Measurements from ENCODE around the gene MTMR10. TPM values are rescaled to one million over a fixed set of nuclear protein-coding genes. Genes with fewer than 3 reads are reported as not detected.

Gene MTMR10
- total RNA-seq, 1 experiment from 2014 or later, result 23.2 TPM

DNA sequence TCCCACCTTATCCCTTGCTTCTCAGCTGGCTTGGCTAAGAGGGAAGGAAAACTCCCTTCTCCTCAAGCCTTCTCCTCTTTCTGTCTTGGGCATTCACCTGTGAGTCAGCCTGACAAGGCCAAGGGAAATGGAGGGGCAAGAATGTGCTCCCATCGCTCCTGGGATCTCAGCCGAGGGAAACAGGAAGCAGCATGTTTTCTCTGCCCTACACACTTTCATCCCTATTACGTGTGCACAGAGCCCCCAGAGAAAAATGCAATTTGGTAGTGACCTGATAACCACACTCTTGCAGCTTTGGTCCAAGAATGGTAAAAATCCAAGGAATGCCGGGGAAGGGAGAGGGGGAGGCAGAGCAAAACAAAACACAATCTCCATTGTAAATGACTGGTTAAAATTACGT lies 32.9 kb upstream of the MTMR10 start:
- H3K4me1 Mint-ChIP-seq, result peaks cover 30 to 31% of the 10 kb centered on the region in 2 experiments
- H3K27me3 Mint-ChIP-seq (ENCODE audit: low read depth), result no peaks in the 10 kb centered on the region; the same call in 1 of the 2 replicates
- Histone ChIP-seq H3K56ac (ENCODE audit: insufficient read length, low read depth, low read length) (no peak overlapping the region), H3K9ac (ENCODE audit: extremely low read depth, insufficient read length, low read length) (no peak overlapping the region), H2BK20ac (ENCODE audit: low read depth, low read length, poor library complexity, severe bottlenecking) (no peak overlapping the region), H2BK120ac (ENCODE audit: low read depth, low read length, poor library complexity, severe bottlenecking) (no peak overlapping the region), H4K91ac (ENCODE audit: insufficient read length, low read depth, low read length) (no peak overlapping the region), H3K14ac (ENCODE audit: insufficient read depth, low read length) (no peak overlapping the region), H2BK15ac (ENCODE audit: low read depth, low read length) (no peak overlapping the region), H3K9me3 (ENCODE audit: control insufficient read depth, low read depth, low read length) (no peaks in the 10 kb centered on the region), H3K18ac (ENCODE audit: insufficient read length, low read depth, low read length) (no peak overlapping the region), H3K79me2 (ENCODE audit: insufficient read depth, low read length) (no peaks in the 10 kb centered on the region), H3T11ph (ENCODE audit: low read length) (no peak overlapping the region), H4K20me1 (ENCODE audit: control insufficient read depth, insufficient read depth, insufficient read length) (no peaks in the 10 kb centered on the region), H3K27ac (ENCODE audit: insufficient read length, low read depth, low read length) (peak overlapping the region; percentile 31), H2BK12ac (ENCODE audit: insufficient read length, low read depth, low read length) (no peak overlapping the region), H2BK5ac (ENCODE audit: insufficient read length, low read length) (no peak overlapping the region), H3K27me3 (ENCODE audit: insufficient read depth, low read length) (no peaks in the 10 kb centered on the region), H4K5ac (ENCODE audit: insufficient read length, low read depth, low read length) (no peak overlapping the region), H3K23ac (ENCODE audit: insufficient read length, low read depth, low read length) (no peak overlapping the region), H2AFZ (ENCODE audit: low read length) (no peak overlapping the region), H3K4me1 (ENCODE audit: insufficient read depth, low read length) (peaks cover 7% of the 10 kb centered on the region; the same call in 1 of the 2 replicates), H4K8ac (replicated peaks; ENCODE audit: insufficient read length, low read depth, low read length) (no peak overlapping the region), H3K4ac (ENCODE audit: low read depth, low read length) (no peak overlapping the region), H3K4me2 (ENCODE audit: insufficient read depth, insufficient read length, low read length) (peak overlapping the region; percentile 9), H2AK5ac (ENCODE audit: insufficient read length, low read length) (no peak overlapping the region), H3K23me2 (ENCODE audit: insufficient read length, low read depth, low read length, poor library complexity, severe bottlenecking) (no peaks in the 10 kb centered on the region), H3K79me1 (ENCODE audit: insufficient read depth, low read depth, low read length, poor library complexity, severe bottlenecking) (no peaks in the 10 kb centered on the region)
- peak; percentile 68 for DNase-seq
- no CpG with 5 or more reads among the region's 5 CpGs for WGBS (ENCODE audit: extremely low coverage, insufficient read length, low lambda C conversion rate)
- H3K36me3 Mint-ChIP-seq (ENCODE audit: insufficient read depth in 1 of 3, low read depth in 3 of 3), result no peaks in the 10 kb centered on the region; a peak in 1 of 7 replicates
- H3K27ac Mint-ChIP-seq, result peak overlapping the region; percentile 54 to 96 (median 95)
- TF ChIP-seq, protein P1, sequence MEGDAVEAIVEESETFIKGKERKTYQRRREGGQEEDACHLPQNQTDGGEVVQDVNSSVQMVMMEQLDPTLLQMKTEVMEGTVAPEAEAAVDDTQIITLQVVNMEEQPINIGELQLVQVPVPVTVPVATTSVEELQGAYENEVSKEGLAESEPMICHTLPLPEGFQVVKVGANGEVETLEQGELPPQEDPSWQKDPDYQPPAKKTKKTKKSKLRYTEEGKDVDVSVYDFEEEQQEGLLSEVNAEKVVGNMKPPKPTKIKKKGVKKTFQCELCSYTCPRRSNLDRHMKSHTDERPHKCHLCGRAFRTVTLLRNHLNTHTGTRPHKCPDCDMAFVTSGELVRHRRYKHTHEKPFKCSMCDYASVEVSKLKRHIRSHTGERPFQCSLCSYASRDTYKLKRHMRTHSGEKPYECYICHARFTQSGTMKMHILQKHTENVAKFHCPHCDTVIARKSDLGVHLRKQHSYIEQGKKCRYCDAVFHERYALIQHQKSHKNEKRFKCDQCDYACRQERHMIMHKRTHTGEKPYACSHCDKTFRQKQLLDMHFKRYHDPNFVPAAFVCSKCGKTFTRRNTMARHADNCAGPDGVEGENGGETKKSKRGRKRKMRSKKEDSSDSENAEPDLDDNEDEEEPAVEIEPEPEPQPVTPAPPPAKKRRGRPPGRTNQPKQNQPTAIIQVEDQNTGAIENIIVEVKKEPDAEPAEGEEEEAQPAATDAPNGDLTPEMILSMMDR (conservative IDR thresholded peaks at IDR 0.05), result no peak
- H3K4me3 Mint-ChIP-seq, result no peak overlapping the region
- no peaks in the 10 kb centered on the region for H3K9me3 Mint-ChIP-seq

All from H9 (cell line).